ENCODE data around the gene EDC3. TPM values are rescaled to one million over a fixed set of nuclear protein-coding genes. Genes with fewer than 3 reads are reported as not detected.

Gene EDC3
- total RNA-seq, 2 experiments from 2014 or later, result 36.8 to 39.9 TPM

GRCh38 chr15:74585857-74586256 lies 110.0 kb downstream of the EDC3 start:
- CTCF ChIA-PET, result no interaction called here
- H3K27me3 Mint-ChIP-seq, result no peaks in the 10 kb centered on the region
- H3K9me3 Mint-ChIP-seq, result no peaks in the 10 kb centered on the region
- no peak overlapping the region for H3K27ac Mint-ChIP-seq
- no peak overlapping the region for H3K4me3 Mint-ChIP-seq
- POLR2A ChIA-PET, result no interaction called here
- DNase-seq, result no peak
- H3K36me3 Mint-ChIP-seq, result peaks cover 6% of the 10 kb centered on the region
- intact Hi-C loops (cut with micrococcal nuclease), result no loop called here
- no peaks in the 10 kb centered on the region for H3K4me1 Mint-ChIP-seq (ENCODE audit: low read depth)

- Mint-ChIP-seq H3K27me3 (no peaks in the 10 kb centered on the region), H3K27ac (no peak overlapping the region), H3K4me1 (ENCODE audit: low read depth) (peaks cover 2% of the 10 kb centered on the region), H3K36me3 (peaks cover 8% of the 10 kb centered on the region), H3K4me3 (no peak overlapping the region), H3K9me3 (no peaks in the 10 kb centered on the region)
- POLR2A ChIA-PET, result no interaction called here
- DNase-seq, result no peak
- intact Hi-C loops (cut with micrococcal nuclease), result no loop called here
- CTCF ChIA-PET, result no interaction called here
Measured at GRCh38 chr15:74585191-74585590, 110.6 kb downstream of the EDC3 start.

GRCh38 chr15:74584779-74585178 lies 111.0 kb downstream of the EDC3 start:
- no peak for DNase-seq
- Mint-ChIP-seq H3K4me3 (no peak overlapping the region), H3K9me3 (no peaks in the 10 kb centered on the region), H3K27me3 (no peaks in the 10 kb centered on the region), H3K4me1 (ENCODE audit: low read depth) (peaks cover 3% of the 10 kb centered on the region), H3K27ac (peak overlapping the region; percentile 21), H3K36me3 (peaks cover 7% of the 10 kb centered on the region)
- intact Hi-C loops (cut with micrococcal nuclease), result no loop called here
- ChIA-PET POLR2A (no interaction called here), CTCF (no interaction called here)

- Mint-ChIP-seq H3K36me3 (peaks cover 7% of the 10 kb centered on the region), H3K9me3 (no peaks in the 10 kb centered on the region), H3K4me1 (ENCODE audit: low read depth) (peaks cover 3% of the 10 kb centered on the region), H3K27me3 (no peaks in the 10 kb centered on the region), H3K27ac (peak overlapping the region; percentile 21), H3K4me3 (no peak overlapping the region)
- CTCF ChIA-PET, result no interaction called here
- POLR2A ChIA-PET, result no interaction called here
- intact Hi-C loops (cut with micrococcal nuclease), result no loop called here
- no peak for DNase-seq
Measured at GRCh38 chr15:74584204-74584603, 111.6 kb downstream of the EDC3 start.

Other genes starting within 250 kb of the EDC3 start
- gene UBL7, start 234.9 kb downstream of the EDC3 start, total RNA-seq, result 10 to 100 TPM; 52.3 to 58.2 TPM
- 10 to 100 TPM; 27.3 to 28.6 TPM for gene ARID3B, start 154.8 kb downstream of the EDC3 start, total RNA-seq
- 100 to 1,000 TPM; 118 to 124 TPM for gene CLK3, start 80.2 kb downstream of the EDC3 start, total RNA-seq
- gene CYP1A1, start 29.5 kb upstream of the EDC3 start, total RNA-seq, result 1 to 10 TPM in 1 of 2 experiments, under 1 TPM in 1; 0.64 to 1.1 TPM
- not detected for gene CYP1A2, start 52.8 kb upstream of the EDC3 start, total RNA-seq
- gene CSK, start 86.1 kb upstream of the EDC3 start, total RNA-seq, result 100 to 1,000 TPM; 260 to 262 TPM
- not detected for gene LMAN1L, start 116.8 kb upstream of the EDC3 start, total RNA-seq
- not detected for gene CPLX3, start 130.6 kb upstream of the EDC3 start, total RNA-seq
- gene ULK3, start 147.1 kb upstream of the EDC3 start, total RNA-seq, result 10 to 100 TPM; 51.4 to 57.6 TPM
- gene SCAMP2, start 177.3 kb upstream of the EDC3 start, total RNA-seq, result 10 to 100 TPM; 77.6 to 79.5 TPM
- 10 to 100 TPM; 56.4 to 60.0 TPM for gene MPI, start 194.0 kb upstream of the EDC3 start, total RNA-seq
- 10 to 100 TPM; 63.0 to 70.1 TPM for gene FAM219B, start 210.8 kb upstream of the EDC3 start, total RNA-seq
- gene COX5A, start 242.0 kb upstream of the EDC3 start, total RNA-seq, result 100 to 1,000 TPM; 322 TPM